Endothelial cell of umbilical vein (primary cell): ENCODE results near the gene SLC22A15. TPM values are rescaled to one million over a fixed set of nuclear protein-coding genes. Genes with fewer than 3 reads are reported as not detected.

Experiments used
- BruUV-seq: library from RNA; stranded (reverse); fragments of 400-500 nt; replicated peaks from 2 replicates; lab custom pipeline; 2021; lab: Mats Ljungman, UMichigan
- CTCF ChIA-PET: fragments of 300-600, 350-600 bp; sonication (Branson Sonifier 250); formaldehyde crosslinking; loops from one replicate; lab custom pipeline; 2021; ENCODE audit warnings: antibody characterized with exemption, inconsistent platforms; lab: Charles Lee
- POLR2A ChIA-PET: fragments of 300-600, 350-600 bp; sonication (Branson Sonifier 250); formaldehyde crosslinking; loops from one replicate; lab custom pipeline; 2021; ENCODE audit warnings: antibody characterized with exemption, inconsistent platforms; lab: Charles Lee
- DNase-seq: peaks from one replicate; pipeline ENCODE4 v3.0.0-alpha.2; 2011; ENCODE audit warnings: low read depth, low spot score
- FAIRE-seq: peaks from 2 replicates; lab custom pipeline; 2011; peaks lifted over from hg19 to GRCh38; lab: Jason Lieb, UNC
- H2AFZ ChIP-seq: 2 replicates; pipeline ENCODE4 v1.6.0; 2012; ENCODE audit warnings: low read depth, low read length, control low read depth, inconsistent platforms
- H3K27ac ChIP-seq: 2 replicates; pipeline ENCODE4 v1.5.1; 2011; ENCODE audit warnings: low read depth, mild to moderate bottlenecking, control low read depth, low read length, moderate library complexity; ENCODE audit not compliant: insufficient read depth
- H3K27me3 ChIP-seq, 2 experiments: 2 replicates each; pipeline versions ENCODE4 v1.6.0 to v1.6.1; 2011; ENCODE audit warnings: low read length in 2 of 2, mixed read lengths in 1 of 2; ENCODE audit not compliant: control insufficient read depth in 2 of 2, insufficient read depth in 2 of 2
- H3K36me3 ChIP-seq, 2 experiments: 2 replicates in 1 of 2; 3 replicates in 1 of 2; pipeline ENCODE4 v1.5.1; 2011; ENCODE audit warnings: low read length in 2 of 2, mild to moderate bottlenecking in 1 of 2, moderate library complexity in 1 of 2; ENCODE audit not compliant: control insufficient read depth in 2 of 2, insufficient read depth in 2 of 2; ENCODE audit errors: extremely low read depth in 1 of 2
- H3K4me1 ChIP-seq: 3 replicates; pipeline ENCODE4 v1.5.1; 2011; ENCODE audit warnings: mild to moderate bottlenecking, low read length; ENCODE audit not compliant: control insufficient read depth, insufficient read depth; ENCODE audit errors: extremely low read depth
- H3K4me2 ChIP-seq: 2 replicates; pipeline ENCODE4 v1.6.1; 2011; ENCODE audit warnings: low read length, control low read depth, mixed read lengths; ENCODE audit not compliant: insufficient read depth
- H3K4me3 ChIP-seq, 3 experiments: fragments of 200-600 bp in 1 of 3; sonication (generic), shearing (Covaris generic) in 1 of 3; replicated peaks in 1 of 3; 2 replicates each; pipeline ENCODE4 v1.5.1; 2011 to 2016; ENCODE audit warnings: control low read depth in 3 of 3, low read length in 3 of 3, mild to moderate bottlenecking in 2 of 3, inconsistent platforms in 1 of 3, low read depth in 1 of 3, moderate library complexity in 1 of 3; ENCODE audit not compliant: insufficient read depth in 1 of 3
- H3K79me2 ChIP-seq: 2 replicates; pipeline ENCODE4 v1.6.0; 2012; ENCODE audit warnings: low read length, inconsistent platforms; ENCODE audit not compliant: control insufficient read depth, insufficient read depth
- H3K9ac ChIP-seq: replicated peaks from 2 replicates; pipeline ENCODE3; 2011; ENCODE audit warnings: low read length, control low read depth; ENCODE audit not compliant: insufficient read depth; ENCODE audit errors: extremely low read depth
- H3K9me1 ChIP-seq: replicated peaks from 3 replicates; pipeline ENCODE4 v1.6.0; 2011; ENCODE audit warnings: mild to moderate bottlenecking, low read length; ENCODE audit not compliant: control insufficient read depth, insufficient read depth; ENCODE audit errors: extremely low read depth
- H3K9me3 ChIP-seq: replicated peaks from 2 replicates; pipeline ENCODE4 v1.5.1; 2012; ENCODE audit warnings: low read length, inconsistent platforms; ENCODE audit not compliant: control insufficient read depth, insufficient read depth
- H4K20me1 ChIP-seq: replicated peaks from 2 replicates; pipeline ENCODE3; 2011; ENCODE audit warnings: mild to moderate bottlenecking, low read length; ENCODE audit not compliant: control insufficient read depth, insufficient read depth; ENCODE audit errors: extremely low read depth
- CTCF ChIP-seq, 2 donors: IDR thresholded peaks; 1 replicate in 1 of 2; 2 replicates in 1 of 2; pipeline ENCODE4 v1.5.1; 2011; ENCODE audit warnings: low read length in 2 of 2, mild to moderate bottlenecking in 2 of 2, moderate library complexity in 2 of 2, control low read depth in 1 of 2, inconsistent platforms in 1 of 2, low read depth in 1 of 2; ENCODE audit not compliant: insufficient read depth in 1 of 2; ENCODE audit errors: extremely low read depth in 1 of 2
- EZH2 ChIP-seq: IDR thresholded peaks from 2 replicates; pipeline ENCODE4 v1.6.1; 2012; ENCODE audit warnings: borderline replicate concordance, low read depth, mild to moderate bottlenecking, moderate library complexity, low read length, inconsistent platforms; ENCODE audit not compliant: severe bottlenecking
- FOS ChIP-seq: IDR thresholded peaks from 2 replicates; pipeline ENCODE4 v1.6.1; 2011; ENCODE audit warnings: mild to moderate bottlenecking, low read length, moderate library complexity, borderline replicate concordance; ENCODE audit not compliant: insufficient read depth
- GATA2 ChIP-seq: IDR thresholded peaks from 2 replicates; pipeline ENCODE4 v1.7.0; 2011; ENCODE audit warnings: low read depth, mild to moderate bottlenecking, moderate library complexity, mixed read lengths, low read length; ENCODE audit not compliant: insufficient read length, insufficient read depth
- JUN ChIP-seq: IDR thresholded peaks from 2 replicates; pipeline ENCODE4 v1.6.1; 2011; ENCODE audit warnings: borderline replicate concordance, low read depth; ENCODE audit not compliant: insufficient read length, insufficient read depth
- MAX ChIP-seq: IDR thresholded peaks from 2 replicates; pipeline ENCODE4 v1.6.1; 2011; ENCODE audit not compliant: insufficient read depth, insufficient read length
- MYC ChIP-seq: IDR thresholded peaks from one replicate; pipeline ENCODE4 v1.6.1; 2011; ENCODE audit warnings: mild to moderate bottlenecking, low read depth, low read length
- POLR2A ChIP-seq: IDR thresholded peaks from 2 replicates; pipeline ENCODE4 v1.6.1; 2012; ENCODE audit warnings: low read depth, mild to moderate bottlenecking, control low read depth, low read length
- POLR2AphosphoS5 ChIP-seq: IDR thresholded peaks from 2 replicates; pipeline ENCODE4 v1.6.1; 2012; ENCODE audit warnings: low read depth, mild to moderate bottlenecking, control low read depth, low read length, moderate library complexity; ENCODE audit not compliant: insufficient read depth
- dilution Hi-C: fragments of 300-500 bp; cut with MboI; formaldehyde crosslinking; loops from one replicate; pipeline ENCODE4 v1.15.0; 2019; ENCODE audit warnings: low sequenced_read_pairs; ENCODE audit not compliant: extremely low pct_ligation_motif_present
- intact Hi-C: fragments of 100-400 bp; cut with micrococcal nuclease; formaldehyde crosslinking; loops from one replicate; pipeline ENCODE4 v1.10.0; 2022
- polyA plus RNA-seq, 4 experiments: library from polyadenylated mRNA; depleted of rRNA in 3 of 4; stranded (reverse) in 3 of 4; unstranded in 1 of 4; fragments of >200 nt; gene quantifications; 2 replicates each; pipeline versions ENCODE4 v1.2.1 to v1.2.3, GENCODE V29; 2011 to 2012; ENCODE audit warnings: missing spikeins in 1 of 4
- total RNA-seq: library from RNA; stranded (reverse); gene quantifications from 2 replicates; pipeline ENCODE4 v1.2.3, GENCODE V29; 2021

SLC22A15 gene
- total and polyA plus RNA-seq, 2 donors (not counting 3 experiments of a cell fraction or from before 2014, with no cell fraction given), result 0.44 TPM; not detected in 1

DNA sequence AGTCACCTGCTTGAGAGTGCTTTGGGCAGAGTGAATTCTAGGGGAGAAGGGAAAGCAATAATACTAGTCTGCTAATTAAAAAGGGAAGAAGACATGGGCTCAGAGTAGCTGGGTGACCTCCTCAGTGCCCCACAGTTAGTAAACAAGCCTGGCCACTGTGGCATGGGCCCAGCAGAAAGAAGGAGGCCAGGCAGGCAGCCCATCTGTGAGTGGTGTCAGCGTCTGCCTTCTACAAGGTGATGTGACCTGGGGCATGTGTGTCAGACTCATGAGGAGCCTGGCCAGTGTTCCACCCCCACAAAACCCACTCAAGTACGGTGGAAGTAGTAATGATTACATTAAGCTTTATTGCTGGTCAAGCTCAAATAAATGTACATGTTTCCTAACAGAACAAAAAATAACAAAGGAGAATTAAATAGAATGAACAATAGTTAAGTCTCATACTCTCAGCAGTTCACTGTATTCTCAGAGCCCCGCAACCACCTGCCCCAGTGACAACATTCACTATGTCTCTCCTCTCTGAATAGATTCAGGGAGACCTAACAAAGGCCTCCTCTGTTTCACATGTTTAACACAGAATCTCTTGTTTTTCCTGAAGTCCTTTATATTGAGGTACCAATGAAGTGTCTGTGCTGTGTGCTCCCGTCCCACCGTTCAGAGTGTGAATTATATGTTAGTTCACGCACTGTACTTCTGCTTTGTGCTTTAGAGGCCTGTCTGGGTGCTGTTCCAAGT is 32.5 kb downstream of the SLC22A15 start:
- TF ChIP-seq GATA2 (no peak), POLR2A (no peak), POLR2AphosphoS5 (no peak)
- dilution Hi-C loops, result no loop called here
- Histone ChIP-seq H3K36me3 (no peaks in the 10 kb centered on the region), H3K4me3 (no peak overlapping the region), H3K4me1 (no peaks in the 10 kb centered on the region), H3K9ac (no peak overlapping the region), H3K9me3 (no peaks in the 10 kb centered on the region), H4K20me1 (no peaks in the 10 kb centered on the region), H3K27ac (no peak overlapping the region), H2AFZ (no peak overlapping the region), H3K9me1 (no peaks in the 10 kb centered on the region), H3K79me2 (no peaks in the 10 kb centered on the region), H3K4me2 (no peak overlapping the region), H3K27me3 (no peaks in the 10 kb centered on the region)
- FAIRE-seq (no peak), DNase-seq (no peak)
- ChIA-PET CTCF (interaction anchor here (3.6 kb wide), 1 partner anchor 12 kb away, joined by 15 read pairs; no protein-coding TSS in a partner anchor), POLR2A (no interaction called here)
- intact Hi-C loops, result no loop called here
- BruUV-seq, result no TSS peak

DNA sequence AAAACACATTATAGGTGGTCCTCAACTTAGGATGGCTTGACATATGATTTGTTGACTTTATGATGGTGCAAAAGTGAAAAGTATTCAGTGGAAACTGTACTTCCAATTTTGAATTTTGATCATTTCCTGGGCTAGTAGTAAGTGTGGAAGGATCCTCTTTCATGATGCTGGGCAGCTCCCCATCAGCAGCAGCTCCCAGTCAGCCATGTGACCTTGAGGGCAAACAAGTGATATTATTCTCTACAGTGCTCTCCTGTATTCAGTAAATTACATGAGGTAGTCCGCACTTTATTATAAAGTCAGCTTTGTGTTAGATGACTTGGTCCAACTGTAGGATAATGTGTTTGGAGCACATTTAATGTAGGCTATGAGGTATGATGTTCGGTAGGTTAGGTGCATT is 36.4 kb downstream of the SLC22A15 start:
- dilution Hi-C loops (no loop called here), intact Hi-C loops (no loop called here)
- Histone ChIP-seq H3K9me1 (no peaks in the 10 kb centered on the region), H3K79me2 (no peaks in the 10 kb centered on the region), H3K4me1 (no peaks in the 10 kb centered on the region), H3K4me3 (no peak overlapping the region), H3K9ac (no peak overlapping the region), H2AFZ (no peak overlapping the region), H4K20me1 (no peaks in the 10 kb centered on the region), H3K36me3 (no peaks in the 10 kb centered on the region), H3K4me2 (no peak overlapping the region), H3K27me3 (peaks cover 0 to 3% of the 10 kb centered on the region in 2 experiments), H3K27ac (no peak overlapping the region), H3K9me3 (no peaks in the 10 kb centered on the region)
- ChIA-PET POLR2A (no interaction called here), CTCF (no interaction called here)
- FAIRE-seq (no peak), DNase-seq (no peak)
- TF ChIP-seq JUN (no peak), POLR2A (no peak), MYC (no peak), POLR2AphosphoS5 (no peak), GATA2 (no peak), MAX (no peak), EZH2 (no peak), FOS (no peak), CTCF (IDR thresholded peaks at IDR 0.05; ENCODE audit: extremely low read depth in 1 of 2, insufficient read depth in 1 of 2, low read depth in 1 of 2, low read length in 2 of 2) (no peak)
- BruUV-seq, result no TSS peak
